ENCODE results near the gene ARFGAP3.

The ARFGAP3 gene, protein sequence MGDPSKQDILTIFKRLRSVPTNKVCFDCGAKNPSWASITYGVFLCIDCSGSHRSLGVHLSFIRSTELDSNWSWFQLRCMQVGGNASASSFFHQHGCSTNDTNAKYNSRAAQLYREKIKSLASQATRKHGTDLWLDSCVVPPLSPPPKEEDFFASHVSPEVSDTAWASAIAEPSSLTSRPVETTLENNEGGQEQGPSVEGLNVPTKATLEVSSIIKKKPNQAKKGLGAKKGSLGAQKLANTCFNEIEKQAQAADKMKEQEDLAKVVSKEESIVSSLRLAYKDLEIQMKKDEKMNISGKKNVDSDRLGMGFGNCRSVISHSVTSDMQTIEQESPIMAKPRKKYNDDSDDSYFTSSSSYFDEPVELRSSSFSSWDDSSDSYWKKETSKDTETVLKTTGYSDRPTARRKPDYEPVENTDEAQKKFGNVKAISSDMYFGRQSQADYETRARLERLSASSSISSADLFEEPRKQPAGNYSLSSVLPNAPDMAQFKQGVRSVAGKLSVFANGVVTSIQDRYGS

DNA sequence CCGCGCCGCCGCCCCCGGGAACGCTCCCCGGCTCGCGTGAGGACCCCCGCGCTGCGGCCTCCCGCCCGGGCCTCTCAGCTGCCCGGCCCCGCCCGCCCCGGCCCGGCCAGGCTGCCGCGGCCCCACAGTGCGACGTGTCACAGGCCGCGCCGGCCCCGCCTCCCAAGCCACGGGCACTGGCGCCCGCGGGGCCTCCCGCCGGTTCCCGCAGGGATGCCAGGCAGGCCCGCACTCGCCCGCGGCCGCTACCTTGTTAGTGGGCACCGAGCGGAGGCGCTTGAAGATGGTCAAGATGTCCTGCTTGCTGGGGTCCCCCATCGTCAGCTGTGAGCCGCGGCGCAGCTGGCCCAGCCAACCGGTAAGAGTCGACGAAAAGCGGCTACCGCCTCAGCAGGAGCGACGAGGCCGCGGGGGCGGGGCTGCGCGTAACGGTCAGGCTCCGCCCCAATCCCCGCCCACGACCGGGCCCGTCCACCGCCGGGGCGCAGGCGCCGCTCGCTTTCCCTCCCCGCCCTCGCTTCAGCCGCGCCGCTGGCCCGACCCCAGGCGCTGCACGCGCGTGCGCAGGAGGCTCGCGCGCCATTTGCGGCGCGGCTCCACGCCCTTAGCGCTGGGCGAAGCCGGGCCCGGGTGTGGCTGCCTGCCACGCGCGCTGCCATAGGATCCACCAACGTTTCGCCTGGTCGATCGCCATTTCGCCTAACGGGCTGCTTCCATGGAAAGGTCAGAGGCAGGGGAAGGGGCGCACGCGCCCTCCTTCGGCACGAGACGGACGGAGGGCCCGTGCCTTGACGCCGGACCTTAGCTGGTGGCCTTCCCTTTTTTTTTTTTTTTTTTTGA, at the start of gene ARFGAP3:
Gene ARFGAP3 (minus strand): TSS at position 409 of the 840 bp plus-strand sequence. CDS start 91 bp downstream, at position 318.
- DNase-seq (ENCODE audit: low read depth) = peak; percentile 96
- TF ChIP-seq, protein P1, sequence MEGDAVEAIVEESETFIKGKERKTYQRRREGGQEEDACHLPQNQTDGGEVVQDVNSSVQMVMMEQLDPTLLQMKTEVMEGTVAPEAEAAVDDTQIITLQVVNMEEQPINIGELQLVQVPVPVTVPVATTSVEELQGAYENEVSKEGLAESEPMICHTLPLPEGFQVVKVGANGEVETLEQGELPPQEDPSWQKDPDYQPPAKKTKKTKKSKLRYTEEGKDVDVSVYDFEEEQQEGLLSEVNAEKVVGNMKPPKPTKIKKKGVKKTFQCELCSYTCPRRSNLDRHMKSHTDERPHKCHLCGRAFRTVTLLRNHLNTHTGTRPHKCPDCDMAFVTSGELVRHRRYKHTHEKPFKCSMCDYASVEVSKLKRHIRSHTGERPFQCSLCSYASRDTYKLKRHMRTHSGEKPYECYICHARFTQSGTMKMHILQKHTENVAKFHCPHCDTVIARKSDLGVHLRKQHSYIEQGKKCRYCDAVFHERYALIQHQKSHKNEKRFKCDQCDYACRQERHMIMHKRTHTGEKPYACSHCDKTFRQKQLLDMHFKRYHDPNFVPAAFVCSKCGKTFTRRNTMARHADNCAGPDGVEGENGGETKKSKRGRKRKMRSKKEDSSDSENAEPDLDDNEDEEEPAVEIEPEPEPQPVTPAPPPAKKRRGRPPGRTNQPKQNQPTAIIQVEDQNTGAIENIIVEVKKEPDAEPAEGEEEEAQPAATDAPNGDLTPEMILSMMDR (conservative IDR thresholded peaks at IDR 0.05; ENCODE audit: low read depth, low read length) = no peak

GRCh38 chr22:42905702-42906183, 48.7 kb upstream of the ARFGAP3 start:
- no peak for DNase-seq (ENCODE audit: low read depth)
- TF ChIP-seq, protein P1 (conservative IDR thresholded peaks at IDR 0.05; ENCODE audit: low read depth, low read length) = no peak
- no peak overlapping the region for H3K4me3 ChIP-seq (ENCODE audit: low read depth, low read length)

More for the DNA sequence above, at the start of gene ARFGAP3:
- H3K4me3 ChIP-seq (ENCODE audit: low read depth, low read length) = peak within 1 kb of the TSS; percentile 89

GRCh38 chr22:42905217-42905616, 48.1 kb upstream of the ARFGAP3 start:
- H3K4me3 ChIP-seq (ENCODE audit: low read depth, low read length) = no peak overlapping the region
- TF ChIP-seq, protein P1 (conservative IDR thresholded peaks at IDR 0.05; ENCODE audit: low read depth, low read length) = no peak
- no peak for DNase-seq (ENCODE audit: low read depth)

GRCh38 chr22:42904050-42904449, 47.0 kb upstream of the ARFGAP3 start:
- TF ChIP-seq, protein P1 (conservative IDR thresholded peaks at IDR 0.05; ENCODE audit: low read depth, low read length) = no peak
- DNase-seq (ENCODE audit: low read depth) = no peak

GRCh38 chr22:42902875-42903510, 45.9 kb upstream of the ARFGAP3 start:
- DNase-seq (ENCODE audit: low read depth) = peak; percentile 76
- TF ChIP-seq, protein P1 (conservative IDR thresholded peaks at IDR 0.05; ENCODE audit: low read depth, low read length) = peak; percentile 50
- no peak overlapping the region for H3K4me3 ChIP-seq (ENCODE audit: low read depth, low read length)

More at GRCh38 chr22:42904050-42904449, 47.0 kb upstream of the ARFGAP3 start:
- no peak overlapping the region for H3K4me3 ChIP-seq (ENCODE audit: low read depth, low read length)

GRCh38 chr22:42901790-42902508, 44.9 kb upstream of the ARFGAP3 start:
- no peak overlapping the region for H3K4me3 ChIP-seq (ENCODE audit: low read depth, low read length)
- DNase-seq (ENCODE audit: low read depth) = no peak
- TF ChIP-seq, protein P1 (conservative IDR thresholded peaks at IDR 0.05; ENCODE audit: low read depth, low read length) = peak; percentile 42

Data from choroid plexus epithelial cell (primary cell).